ENCODE results near the gene RBM20.

DNA sequence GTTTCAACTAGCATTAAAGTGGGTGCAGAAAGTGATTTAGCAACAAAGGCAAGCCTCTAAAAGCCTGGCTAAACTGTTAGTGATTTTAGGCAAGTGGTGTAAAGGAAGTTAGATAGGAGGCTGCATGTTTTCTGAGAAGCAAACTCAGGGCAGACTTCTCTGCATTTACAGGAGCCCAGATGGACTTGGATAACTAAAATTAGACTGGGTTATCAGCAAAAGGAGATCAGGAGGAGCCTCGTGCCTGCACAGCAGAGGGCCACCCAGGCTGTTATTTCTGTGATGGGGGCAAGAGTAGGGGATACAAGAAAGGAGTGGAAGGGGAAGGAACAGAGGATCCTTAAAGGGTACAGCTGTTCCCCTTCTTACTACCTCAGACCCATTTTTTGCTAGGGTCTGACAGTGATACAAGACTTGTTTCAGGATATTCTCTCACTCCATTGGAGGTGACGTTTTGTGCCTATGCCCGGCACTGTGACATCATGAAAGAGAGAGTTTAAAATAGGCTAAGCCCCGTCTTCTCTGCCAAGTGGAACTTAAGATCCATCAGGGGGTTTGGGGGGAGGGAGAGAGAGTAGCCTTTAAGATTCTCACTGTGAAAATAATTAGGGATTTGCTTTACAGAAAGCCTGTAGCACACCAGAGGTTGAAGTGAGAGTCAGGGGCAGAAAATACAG is 178.0 kb downstream of the RBM20 start:
- TF ChIP-seq, protein P1, sequence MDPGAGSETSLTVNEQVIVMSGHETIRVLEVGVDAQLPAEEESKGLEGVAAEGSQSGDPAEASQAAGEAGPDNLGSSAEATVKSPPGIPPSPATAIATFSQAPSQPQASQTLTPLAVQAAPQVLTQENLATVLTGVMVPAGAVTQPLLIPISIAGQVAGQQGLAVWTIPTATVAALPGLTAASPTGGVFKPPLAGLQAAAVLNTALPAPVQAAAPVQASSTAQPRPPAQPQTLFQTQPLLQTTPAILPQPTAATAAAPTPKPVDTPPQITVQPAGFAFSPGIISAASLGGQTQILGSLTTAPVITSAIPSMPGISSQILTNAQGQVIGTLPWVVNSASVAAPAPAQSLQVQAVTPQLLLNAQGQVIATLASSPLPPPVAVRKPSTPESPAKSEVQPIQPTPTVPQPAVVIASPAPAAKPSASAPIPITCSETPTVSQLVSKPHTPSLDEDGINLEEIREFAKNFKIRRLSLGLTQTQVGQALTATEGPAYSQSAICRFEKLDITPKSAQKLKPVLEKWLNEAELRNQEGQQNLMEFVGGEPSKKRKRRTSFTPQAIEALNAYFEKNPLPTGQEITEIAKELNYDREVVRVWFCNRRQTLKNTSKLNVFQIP (CRISPR knock-in tag; IDR thresholded peaks at IDR 0.05; ENCODE audit: borderline replicate concordance, low read depth), result no peak
- TF ChIP-seq, protein P2, sequence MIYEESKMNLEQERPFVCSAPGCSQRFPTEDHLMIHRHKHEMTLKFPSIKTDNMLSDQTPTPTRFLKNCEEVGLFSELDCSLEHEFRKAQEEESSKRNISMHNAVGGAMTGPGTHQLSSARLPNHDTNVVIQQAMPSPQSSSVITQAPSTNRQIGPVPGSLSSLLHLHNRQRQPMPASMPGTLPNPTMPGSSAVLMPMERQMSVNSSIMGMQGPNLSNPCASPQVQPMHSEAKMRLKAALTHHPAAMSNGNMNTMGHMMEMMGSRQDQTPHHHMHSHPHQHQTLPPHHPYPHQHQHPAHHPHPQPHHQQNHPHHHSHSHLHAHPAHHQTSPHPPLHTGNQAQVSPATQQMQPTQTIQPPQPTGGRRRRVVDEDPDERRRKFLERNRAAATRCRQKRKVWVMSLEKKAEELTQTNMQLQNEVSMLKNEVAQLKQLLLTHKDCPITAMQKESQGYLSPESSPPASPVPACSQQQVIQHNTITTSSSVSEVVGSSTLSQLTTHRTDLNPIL (CRISPR knock-in tag; IDR thresholded peaks at IDR 0.05; ENCODE audit: low read depth), result no peak
- TF ChIP-seq, protein P3, sequence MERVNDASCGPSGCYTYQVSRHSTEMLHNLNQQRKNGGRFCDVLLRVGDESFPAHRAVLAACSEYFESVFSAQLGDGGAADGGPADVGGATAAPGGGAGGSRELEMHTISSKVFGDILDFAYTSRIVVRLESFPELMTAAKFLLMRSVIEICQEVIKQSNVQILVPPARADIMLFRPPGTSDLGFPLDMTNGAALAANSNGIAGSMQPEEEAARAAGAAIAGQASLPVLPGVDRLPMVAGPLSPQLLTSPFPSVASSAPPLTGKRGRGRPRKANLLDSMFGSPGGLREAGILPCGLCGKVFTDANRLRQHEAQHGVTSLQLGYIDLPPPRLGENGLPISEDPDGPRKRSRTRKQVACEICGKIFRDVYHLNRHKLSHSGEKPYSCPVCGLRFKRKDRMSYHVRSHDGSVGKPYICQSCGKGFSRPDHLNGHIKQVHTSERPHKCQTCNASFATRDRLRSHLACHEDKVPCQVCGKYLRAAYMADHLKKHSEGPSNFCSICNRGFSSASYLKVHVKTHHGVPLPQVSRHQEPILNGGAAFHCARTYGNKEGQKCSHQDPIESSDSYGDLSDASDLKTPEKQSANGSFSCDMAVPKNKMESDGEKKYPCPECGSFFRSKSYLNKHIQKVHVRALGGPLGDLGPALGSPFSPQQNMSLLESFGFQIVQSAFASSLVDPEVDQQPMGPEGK (CRISPR knock-in tag; IDR thresholded peaks at IDR 0.05; ENCODE audit: borderline replicate concordance), result no peak
- TF ChIP-seq OSR1 (CRISPR knock-in tag; IDR thresholded peaks at IDR 0.05) (no peak), ARNTL (CRISPR knock-in tag; IDR thresholded peaks at IDR 0.05; ENCODE audit: borderline replicate concordance, low read depth) (no peak), ZNF8 (CRISPR knock-in tag; IDR thresholded peaks at IDR 0.05) (no peak), ZFP3 (CRISPR knock-in tag; IDR thresholded peaks at IDR 0.05) (no peak)

Data from SK-N-SH treated with all-trans-retinoic acid at 6 μM for 48 hours (cell line).